AG10803 (cell line): ENCODE data around the gene SHROOM2.
"Not testable (repeated sequence)": the region's sequence is repeated elsewhere in the genome, so short reads cannot be mapped to it uniquely, and the experiment has no call there.

ENCODE experiments used
- DNase-seq: peaks from one replicate; pipeline ENCODE4 v3.0.0; 2010; ENCODE audit warnings: low read depth
- H3K4me3 ChIP-seq: 2 replicates; pipeline ENCODE4 v1.5.1; 2011; ENCODE audit warnings: mild to moderate bottlenecking, low read length, control low read depth
- TF ChIP-seq, protein P1 (sequence below): conservative IDR thresholded peaks from 2 replicates; pipeline ENCODE4 v1.5.1; 2011; ENCODE audit warnings: mild to moderate bottlenecking, low read length, control low read depth, inconsistent platforms

SHROOM2 gene

DNA sequence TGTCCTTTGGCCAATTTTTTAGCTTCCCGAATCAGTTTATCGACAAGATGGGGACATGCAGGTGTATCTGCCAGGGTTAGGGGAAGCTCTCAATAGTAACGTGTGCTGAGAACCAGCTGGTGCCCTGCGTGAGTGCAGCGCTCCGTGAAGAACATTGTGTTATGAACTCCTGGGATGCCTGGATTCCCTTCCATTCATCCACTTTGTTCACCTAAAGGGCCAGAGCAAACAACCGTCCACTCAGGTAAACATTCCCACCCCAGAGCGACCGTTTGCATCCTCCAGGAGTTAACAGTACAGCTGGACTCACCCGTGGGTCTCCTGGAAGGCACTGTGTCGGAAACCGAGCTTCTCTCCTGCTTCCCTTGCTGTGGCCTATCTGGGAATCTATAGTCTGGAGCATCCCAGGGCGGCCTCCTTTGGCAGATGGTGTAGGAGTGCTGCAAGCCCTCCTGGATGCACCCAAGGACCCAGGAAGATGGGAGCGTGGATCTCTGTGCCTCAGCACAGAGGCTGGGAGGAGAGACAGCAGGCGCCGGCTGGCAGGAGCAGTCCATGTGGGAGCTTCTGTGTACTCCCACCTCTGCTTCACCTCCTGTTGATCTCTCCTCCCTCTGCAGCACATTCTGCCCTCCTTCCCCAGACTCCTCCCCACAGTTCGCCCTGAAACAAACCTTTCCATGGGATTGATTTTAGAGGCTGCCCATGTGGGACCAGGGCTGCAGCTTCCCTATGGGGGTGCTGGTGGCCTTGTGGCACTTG lies 62.7 kb downstream of the SHROOM2 start:
- no peak overlapping the region for H3K4me3 ChIP-seq
- DNase-seq: no peak

DNA sequence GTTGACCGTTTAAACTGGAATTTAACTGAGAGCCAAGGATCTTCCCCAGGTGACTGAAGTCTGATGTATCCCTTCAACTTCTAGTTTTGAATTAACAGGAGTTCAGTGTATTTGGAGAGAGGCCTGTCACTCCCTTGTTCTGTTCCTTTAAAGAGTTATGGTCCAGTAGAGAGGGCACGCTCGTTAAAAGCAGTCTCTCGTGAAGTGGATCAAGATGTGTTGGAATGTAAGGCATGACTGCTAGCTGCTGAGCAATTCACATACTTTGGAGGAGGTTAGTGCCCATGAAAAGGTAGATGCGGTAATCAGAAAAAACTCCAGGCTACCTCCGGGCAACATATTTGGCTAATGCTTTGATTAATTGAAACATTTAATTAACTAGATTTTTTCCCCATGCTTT lies 65.7 kb downstream of the SHROOM2 start:
- TF ChIP-seq, protein P1, sequence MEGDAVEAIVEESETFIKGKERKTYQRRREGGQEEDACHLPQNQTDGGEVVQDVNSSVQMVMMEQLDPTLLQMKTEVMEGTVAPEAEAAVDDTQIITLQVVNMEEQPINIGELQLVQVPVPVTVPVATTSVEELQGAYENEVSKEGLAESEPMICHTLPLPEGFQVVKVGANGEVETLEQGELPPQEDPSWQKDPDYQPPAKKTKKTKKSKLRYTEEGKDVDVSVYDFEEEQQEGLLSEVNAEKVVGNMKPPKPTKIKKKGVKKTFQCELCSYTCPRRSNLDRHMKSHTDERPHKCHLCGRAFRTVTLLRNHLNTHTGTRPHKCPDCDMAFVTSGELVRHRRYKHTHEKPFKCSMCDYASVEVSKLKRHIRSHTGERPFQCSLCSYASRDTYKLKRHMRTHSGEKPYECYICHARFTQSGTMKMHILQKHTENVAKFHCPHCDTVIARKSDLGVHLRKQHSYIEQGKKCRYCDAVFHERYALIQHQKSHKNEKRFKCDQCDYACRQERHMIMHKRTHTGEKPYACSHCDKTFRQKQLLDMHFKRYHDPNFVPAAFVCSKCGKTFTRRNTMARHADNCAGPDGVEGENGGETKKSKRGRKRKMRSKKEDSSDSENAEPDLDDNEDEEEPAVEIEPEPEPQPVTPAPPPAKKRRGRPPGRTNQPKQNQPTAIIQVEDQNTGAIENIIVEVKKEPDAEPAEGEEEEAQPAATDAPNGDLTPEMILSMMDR: no peak
- no peak overlapping the region for H3K4me3 ChIP-seq
- no peak for DNase-seq

More for the DNA sequence above, 62.7 kb downstream of the SHROOM2 start:
- TF ChIP-seq, protein P1: no peak

DNA sequence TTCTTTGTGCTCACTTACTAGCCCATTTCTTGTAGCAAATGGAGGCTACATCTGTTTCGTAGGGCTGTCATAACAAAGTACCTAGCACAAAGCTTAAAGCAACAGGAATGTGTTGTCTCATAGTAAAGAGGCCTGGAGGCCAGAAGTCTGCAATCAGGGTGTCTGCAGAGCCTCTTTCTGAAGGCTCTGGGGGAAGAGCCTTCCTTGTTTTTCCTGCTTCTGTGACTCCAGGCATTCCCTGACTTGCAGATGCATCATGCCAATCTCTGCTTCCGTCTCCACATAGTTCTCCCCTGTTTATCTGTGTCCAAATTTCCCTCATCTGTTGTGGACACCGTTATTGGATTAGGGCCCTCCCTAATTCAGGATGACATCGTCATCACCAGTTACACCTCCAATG lies 67.1 kb downstream of the SHROOM2 start:
- no peak overlapping the region for H3K4me3 ChIP-seq
- TF ChIP-seq, protein P1: no peak
- DNase-seq: no peak

DNA sequence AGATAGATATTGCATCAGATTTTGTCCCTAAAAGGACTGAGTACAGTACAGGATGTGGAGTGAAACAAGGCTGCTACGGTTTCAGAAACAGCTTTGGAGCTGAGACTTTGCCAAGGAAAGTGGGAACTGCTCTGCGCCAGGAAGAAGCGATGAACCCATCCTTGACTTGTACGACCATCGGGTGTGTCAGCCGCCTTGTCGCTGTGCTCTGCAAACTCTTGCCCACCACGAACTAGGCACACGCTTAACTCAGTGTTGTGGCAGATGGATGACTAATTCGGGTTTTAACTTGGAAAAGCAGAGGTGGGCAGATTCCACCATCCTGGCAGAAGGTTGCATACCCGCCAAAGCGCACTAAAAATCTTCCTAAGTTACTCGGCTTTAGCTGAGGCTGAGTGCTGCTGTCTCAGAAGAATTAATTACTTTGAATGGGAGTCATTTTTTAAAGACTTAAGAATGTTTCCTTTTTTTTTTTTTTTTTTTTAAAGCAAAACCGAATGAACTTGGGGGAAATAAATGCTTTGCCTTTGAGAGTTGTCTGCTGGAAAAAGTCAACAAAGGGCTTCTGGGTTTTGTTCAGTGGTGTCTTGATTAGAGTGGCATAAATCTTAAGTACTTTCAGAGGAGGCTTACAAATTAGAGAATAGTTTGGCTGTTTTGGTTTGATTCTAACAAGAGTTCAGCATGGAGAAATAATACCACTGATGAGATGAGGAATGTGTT lies 69.5 kb downstream of the SHROOM2 start:
- DNase-seq: no peak
- TF ChIP-seq, protein P1: no peak

DNA sequence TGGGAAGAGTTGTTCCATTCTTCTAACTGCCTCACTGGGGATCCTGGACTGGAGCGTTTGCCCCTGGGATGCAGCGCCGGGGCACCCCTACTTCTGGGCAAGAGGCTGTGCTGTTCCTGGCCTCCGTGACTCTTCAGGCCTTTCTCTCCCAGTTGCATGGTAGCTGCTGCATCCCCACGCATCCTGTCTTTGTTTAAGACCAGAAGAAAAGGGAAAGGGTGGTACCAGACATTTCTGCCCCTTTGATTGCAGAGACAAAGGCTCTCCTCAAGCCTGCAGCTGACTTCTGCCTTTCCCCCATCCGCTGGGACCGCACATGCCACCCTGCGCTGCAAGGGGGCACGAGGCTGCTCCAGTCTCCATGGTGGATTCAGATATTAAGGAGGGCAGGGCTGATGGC lies 70.4 kb downstream of the SHROOM2 start:
- TF ChIP-seq, protein P1: no peak
- DNase-seq: no peak
- no peak overlapping the region for H3K4me3 ChIP-seq

More for the DNA sequence above, 69.5 kb downstream of the SHROOM2 start:
- H3K4me3 ChIP-seq: no peak overlapping the region

DNA sequence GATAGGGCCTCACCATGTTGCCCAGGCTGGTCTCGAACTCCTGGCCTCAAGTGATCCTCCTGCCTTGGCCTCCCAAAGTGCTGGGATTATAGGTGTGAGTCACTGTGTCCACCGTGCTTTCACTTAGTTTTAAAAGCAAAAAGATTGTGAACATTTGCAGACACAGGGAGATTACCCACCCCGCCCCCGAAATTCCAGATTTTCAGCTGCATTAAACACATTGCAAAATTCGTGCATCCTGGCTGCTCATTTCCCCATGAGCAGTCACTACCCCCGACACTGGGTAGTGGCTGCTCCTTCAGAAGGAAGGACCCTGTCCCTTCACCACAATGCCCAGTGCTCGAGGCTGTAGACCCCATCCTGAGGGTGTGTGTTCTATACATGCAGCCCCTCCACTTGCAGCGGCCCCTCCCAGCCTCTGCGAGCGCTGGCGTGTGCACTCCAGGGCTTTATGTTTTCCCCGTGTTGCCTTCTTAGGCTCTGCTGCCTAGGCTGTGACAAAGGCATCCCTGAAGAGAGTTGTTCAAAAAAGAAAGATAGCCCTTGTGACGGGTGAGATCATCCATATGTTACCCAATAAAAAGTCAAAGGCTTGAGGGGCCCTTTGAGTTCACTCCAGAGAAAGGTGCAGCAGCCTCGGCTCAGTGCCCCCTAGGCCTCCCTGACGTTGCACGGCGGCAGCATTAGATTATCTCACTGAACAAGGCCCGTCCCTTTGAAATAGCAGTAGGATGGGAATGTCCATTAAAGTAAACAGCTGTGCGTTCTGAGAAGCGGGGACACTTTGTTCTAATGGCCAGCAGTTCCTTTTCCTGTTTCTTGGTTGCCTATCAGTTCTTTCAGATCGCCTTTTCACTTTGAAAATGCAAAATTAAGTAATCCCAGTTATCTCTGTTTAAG lies 71.6 kb downstream of the SHROOM2 start:
- H3K4me3 ChIP-seq: no peak overlapping the region
- TF ChIP-seq, protein P1: no peak
- no peak for DNase-seq

DNA sequence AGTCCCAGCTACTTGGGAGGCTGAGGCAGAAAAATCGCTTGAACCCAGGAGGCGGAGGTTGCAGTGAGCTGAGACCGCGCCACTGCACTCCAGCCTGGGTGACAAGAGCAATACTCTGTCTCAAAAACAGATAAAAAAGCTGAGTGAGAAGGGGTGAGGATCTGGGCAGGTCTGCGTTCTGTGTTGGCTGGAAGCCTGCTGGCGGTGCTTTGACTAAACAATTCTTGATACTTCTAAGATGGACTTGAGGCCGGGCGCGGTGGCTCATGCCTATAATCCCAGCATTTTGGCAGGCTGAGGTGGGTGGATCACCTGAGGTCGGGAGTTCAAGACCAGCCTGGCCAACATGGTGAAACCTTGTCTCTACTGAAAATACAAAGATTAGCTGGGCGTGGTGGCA lies 72.5 kb downstream of the SHROOM2 start:
- not testable (repeated sequence) for H3K4me3 ChIP-seq, DNase-seq
